HepG2 (cell line): ENCODE data around the gene FAM81A.

ENCODE experiments used
- ARNT ChIP-seq: fragments of 450-650 bp; IDR thresholded peaks from 2 replicates; pipeline ENCODE4 v1.6.1; 2017
- CTCF ChIP-seq: sonication (generic); formaldehyde crosslinking; IDR thresholded peaks from 2 replicates; pipeline ENCODE4 v1.5.0; 2020; ENCODE audit warnings: mild to moderate bottlenecking, missing genetic modification reagents, moderate library complexity
- MAX ChIP-seq: IDR thresholded peaks from 2 replicates; pipeline ENCODE4 v1.6.1; 2012; ENCODE audit warnings: inconsistent platforms
- MZF1 ChIP-seq: sonication (generic); formaldehyde crosslinking; IDR thresholded peaks from 2 replicates; pipeline ENCODE4 v1.8.1; 2023; ENCODE audit warnings: mild to moderate bottlenecking, missing genetic modification reagents, borderline replicate concordance
- POLR2AphosphoS5 ChIP-seq: IDR thresholded peaks from 2 replicates; pipeline ENCODE4 v1.6.1; 2012; ENCODE audit warnings: low read depth, low read length
- REST ChIP-seq, 2 experiments: IDR thresholded peaks; 2 replicates each; pipeline ENCODE4 v1.6.1; 2011 to 2012; ENCODE audit warnings: low read length in 2 of 2, borderline replicate concordance in 1 of 2, low read depth in 1 of 2, mild to moderate bottlenecking in 1 of 2, moderate library complexity in 1 of 2
- ZC3H13 ChIP-seq: sonication (generic); formaldehyde crosslinking; IDR thresholded peaks from 2 replicates; pipeline ENCODE4 v1.8.1; 2023; ENCODE audit warnings: mild to moderate bottlenecking, missing genetic modification reagents, moderate library complexity
- ZNF264 ChIP-seq: sonication (generic); formaldehyde crosslinking; IDR thresholded peaks from 2 replicates; pipeline ENCODE4 v1.4.0; 2020; ENCODE audit warnings: missing genetic modification reagents
- ZNF468 ChIP-seq: sonication (generic); formaldehyde crosslinking; IDR thresholded peaks from 2 replicates; pipeline ENCODE4 v1.8.0; 2022; ENCODE audit warnings: mild to moderate bottlenecking, moderate library complexity, missing genetic modification reagents
- TF ChIP-seq, protein P1 (sequence below): fragments of 450-650 bp; IDR thresholded peaks from 2 replicates; pipeline ENCODE4 v1.6.1; 2017; ENCODE audit warnings: mild to moderate bottlenecking

DNA sequence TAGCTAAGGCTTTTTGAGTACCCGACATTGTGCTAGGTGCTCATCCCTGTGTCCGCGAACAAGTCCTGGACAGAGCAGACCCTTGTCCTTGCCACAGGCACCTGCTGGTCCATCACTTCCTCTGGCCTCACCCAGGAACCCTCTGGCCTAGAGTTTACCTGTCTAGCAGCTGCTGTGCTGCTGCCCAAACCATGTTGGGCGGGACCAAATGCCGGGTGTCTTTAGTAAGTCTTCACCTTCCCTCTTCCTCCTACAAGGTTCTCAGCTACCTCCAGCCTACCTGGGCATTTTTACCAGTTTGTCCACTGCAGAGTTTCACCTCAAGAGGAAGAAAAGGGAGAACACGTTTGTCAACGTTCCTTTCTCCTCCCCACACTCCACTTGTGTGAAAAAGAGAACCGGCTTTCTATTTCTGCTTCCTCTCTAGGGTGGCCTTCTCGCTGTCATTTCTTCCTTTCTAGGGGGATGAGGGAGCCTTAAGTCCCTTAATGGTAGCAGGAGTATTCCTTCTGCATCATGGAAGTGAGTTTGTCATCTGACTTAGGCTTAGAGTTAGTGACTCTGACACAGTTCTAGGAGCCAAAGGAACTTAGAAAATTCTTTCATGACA lies 93.2 kb downstream of the FAM81A start:
- no peak for TF ChIP-seq MZF1 (CRISPR knock-in tag)
- no peak for TF ChIP-seq ARNT
- TF ChIP-seq POLR2AphosphoS5 = no peak
- TF ChIP-seq, protein P1, sequence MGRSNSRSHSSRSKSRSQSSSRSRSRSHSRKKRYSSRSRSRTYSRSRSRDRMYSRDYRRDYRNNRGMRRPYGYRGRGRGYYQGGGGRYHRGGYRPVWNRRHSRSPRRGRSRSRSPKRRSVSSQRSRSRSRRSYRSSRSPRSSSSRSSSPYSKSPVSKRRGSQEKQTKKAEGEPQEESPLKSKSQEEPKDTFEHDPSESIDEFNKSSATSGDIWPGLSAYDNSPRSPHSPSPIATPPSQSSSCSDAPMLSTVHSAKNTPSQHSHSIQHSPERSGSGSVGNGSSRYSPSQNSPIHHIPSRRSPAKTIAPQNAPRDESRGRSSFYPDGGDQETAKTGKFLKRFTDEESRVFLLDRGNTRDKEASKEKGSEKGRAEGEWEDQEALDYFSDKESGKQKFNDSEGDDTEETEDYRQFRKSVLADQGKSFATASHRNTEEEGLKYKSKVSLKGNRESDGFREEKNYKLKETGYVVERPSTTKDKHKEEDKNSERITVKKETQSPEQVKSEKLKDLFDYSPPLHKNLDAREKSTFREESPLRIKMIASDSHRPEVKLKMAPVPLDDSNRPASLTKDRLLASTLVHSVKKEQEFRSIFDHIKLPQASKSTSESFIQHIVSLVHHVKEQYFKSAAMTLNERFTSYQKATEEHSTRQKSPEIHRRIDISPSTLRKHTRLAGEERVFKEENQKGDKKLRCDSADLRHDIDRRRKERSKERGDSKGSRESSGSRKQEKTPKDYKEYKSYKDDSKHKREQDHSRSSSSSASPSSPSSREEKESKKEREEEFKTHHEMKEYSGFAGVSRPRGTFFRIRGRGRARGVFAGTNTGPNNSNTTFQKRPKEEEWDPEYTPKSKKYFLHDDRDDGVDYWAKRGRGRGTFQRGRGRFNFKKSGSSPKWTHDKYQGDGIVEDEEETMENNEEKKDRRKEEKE = no peak
- TF ChIP-seq CTCF (CRISPR knock-in tag) = no peak
- TF ChIP-seq MAX = no peak
- TF ChIP-seq ZNF468 (CRISPR knock-in tag) = no peak
- TF ChIP-seq ZNF264 (CRISPR knock-in tag) = no peak
- TF ChIP-seq ZC3H13 (CRISPR knock-in tag) = no peak
- no peak for TF ChIP-seq REST (IDR thresholded peaks at IDR 0.05; ENCODE audit: borderline replicate concordance in 1 of 2, low read depth in 1 of 2, low read length in 2 of 2)
